Inflammatory macrophage (primary cell): ENCODE measurements around the gene SLC6A19.
"Not testable (repeated sequence)": the region's sequence is repeated elsewhere in the genome, so short reads cannot be mapped to it uniquely, and the experiment has no call there.

Experiments
- DNase-seq, 2 donors: peaks; one replicate each; pipeline ENCODE4 v3.0.0-alpha.2; 2020 to 2022

SLC6A19 gene

DNA sequence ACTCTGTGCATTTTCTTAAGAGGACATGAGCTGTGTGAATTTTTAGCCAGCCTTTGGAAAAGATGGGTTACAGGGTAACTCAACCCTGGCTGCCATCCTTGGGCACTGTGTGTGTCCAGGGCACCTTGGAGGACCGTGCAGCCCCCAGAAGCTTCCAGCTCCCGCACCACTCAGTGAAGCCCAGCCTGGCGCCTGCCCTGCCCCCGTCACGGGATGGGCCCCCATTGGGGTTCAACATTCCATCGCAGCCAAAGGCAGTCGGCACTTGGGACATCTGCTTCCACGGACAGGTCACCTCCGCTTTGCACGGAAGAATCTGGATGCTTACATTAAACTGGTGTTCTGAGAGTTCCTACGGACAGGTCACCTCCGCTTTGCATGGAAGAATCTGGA is 21.9 kb downstream of the SLC6A19 start:
- no peak for DNase-seq

DNA sequence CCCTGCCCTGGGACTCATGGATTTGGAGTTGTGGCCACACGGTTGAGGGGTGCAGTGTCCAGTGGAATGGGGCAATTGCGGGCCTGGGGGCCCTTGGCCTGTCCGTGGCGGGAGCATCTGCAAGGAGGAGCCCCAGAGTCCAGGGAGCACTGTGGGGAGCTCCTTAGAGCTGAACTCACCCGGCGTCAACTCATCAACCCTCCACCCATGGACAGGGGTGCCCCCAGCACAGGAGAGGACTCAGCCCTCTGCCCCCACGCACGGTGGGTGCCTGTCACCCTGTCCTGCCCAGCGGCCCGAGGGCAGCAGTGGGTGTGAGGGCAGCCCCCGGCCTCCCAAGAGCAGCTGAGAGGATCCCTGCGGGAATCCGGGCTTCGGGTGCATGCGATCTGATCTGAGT is 23.2 kb downstream of the SLC6A19 start:
- DNase-seq: no peak

DNA sequence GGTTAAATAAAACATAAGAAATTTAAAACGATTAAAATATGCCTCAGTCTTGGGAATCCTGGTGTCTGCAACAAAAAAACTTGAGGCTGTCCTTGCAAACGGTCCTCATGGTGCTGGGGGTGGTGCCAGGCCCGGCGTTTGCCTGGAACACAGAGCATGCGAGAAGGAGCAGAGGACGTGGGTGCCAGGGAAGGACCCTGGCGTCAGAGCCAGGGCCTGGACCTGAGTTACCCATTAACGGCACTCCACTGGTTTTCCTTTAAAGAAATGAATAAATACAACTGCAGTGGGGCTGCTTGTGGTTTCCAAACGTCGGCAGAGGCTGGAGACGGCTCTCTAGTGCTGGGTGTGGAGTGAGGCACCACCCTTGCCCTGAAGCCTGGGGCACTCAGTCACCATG is 23.7 kb downstream of the SLC6A19 start, which contains the start of gene SLC6A18:
Gene SLC6A18 (plus strand): TSS at position 301 of the 400 bp plus-strand sequence. CDS start 97 bp downstream, at position 398.
- no peak for DNase-seq

DNA sequence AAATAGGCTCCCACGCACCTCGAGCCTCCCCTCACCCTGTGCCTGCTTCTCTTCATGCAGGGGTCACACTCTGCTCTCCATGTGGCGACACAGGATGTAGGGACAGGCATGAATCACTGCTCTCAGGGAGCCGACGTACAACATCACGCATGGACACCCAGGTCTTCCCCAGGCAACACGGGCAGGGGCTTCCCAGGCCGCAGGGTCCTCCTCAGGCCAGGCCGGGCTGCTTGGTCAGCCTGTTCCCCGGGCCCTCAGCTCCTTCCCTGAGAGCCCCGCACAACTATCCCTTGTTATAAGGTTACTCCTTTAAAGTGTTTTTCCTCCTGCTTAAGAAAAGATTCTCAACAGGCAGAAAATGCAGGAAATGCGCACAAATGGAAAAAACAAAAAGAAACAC is 24.8 kb downstream of the SLC6A19 start:
- DNase-seq: no peak

DNA sequence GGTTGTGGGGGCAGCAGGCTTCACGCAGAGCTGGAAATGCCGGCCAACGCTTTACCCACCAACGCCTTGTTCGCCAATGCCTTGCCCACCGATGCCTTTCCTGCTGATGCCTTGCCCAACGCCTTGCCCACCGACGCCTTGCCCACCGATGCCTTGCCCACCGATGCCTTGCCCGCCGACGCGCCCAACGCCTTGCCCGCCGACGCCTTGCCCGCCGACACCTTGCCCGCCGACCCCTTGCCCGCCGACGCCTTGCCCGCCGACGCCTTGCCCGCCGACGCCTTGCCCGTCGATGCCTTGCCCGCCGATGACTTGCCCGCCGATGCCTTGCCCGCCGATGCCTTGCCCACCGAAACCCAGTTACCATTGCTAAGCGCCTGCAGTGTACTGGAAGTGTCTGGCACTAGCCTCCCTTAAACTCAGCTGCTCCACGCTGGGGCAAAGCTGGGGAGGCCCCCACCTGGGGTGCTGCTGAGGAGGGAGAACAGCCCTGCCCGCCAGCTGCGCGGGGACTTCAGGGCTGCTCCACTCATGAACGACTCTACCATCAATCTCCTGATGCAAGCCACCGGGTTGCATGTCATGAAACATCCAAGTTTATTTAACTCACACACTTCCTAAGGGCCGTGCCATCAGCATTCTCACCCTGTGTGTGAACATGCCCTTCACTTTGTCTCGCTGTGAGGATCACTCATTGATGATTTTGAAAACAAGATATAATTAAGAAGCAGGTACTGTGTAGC is 25.6 kb downstream of the SLC6A19 start:
- no peak for DNase-seq

DNA sequence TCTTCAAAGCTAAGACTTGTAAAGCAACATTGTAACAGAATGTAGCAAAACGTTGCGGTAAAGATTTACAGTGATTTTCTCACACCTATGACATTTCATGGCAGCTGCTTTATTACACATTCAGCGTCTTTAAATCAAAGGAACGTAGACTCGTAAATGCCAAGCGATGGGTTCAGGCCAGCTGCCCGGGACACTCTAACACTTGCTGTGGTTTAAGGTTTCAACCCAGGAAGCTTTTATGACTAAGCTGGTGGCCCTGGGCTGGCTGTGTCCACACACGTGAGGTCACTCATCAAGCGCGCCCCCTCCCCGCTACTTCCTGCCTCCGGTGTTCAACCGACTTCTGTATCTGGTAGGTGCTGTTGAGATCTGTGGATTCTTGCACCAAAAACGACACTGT is 26.3 kb downstream of the SLC6A19 start:
- no peak for DNase-seq

DNA sequence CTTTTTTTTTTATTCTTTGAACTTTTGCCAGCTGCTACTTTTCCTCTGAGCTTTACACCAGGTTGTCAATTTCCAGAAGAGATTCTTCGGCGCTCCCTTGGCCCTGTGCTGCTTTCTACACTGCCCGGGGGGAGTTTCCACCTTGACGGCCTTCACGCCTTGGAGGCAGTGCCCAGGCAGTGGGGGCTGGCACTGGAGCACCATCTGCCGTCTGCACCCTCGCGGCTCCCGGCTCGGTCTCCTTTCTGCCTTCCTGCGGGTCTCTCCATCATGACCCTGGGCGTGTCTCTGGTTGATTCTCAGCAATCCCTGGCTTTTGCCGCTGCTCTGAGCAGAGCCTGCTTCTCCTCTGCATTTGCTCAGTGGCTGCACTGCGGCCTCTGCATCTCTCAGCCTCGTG is 26.7 kb downstream of the SLC6A19 start:
- no peak for DNase-seq

- DNase-seq: not testable (repeated sequence)
These were observed 27.6 kb downstream of the SLC6A19 start for GRCh38 chr5:1229023-1229422.

GRCh38 chr5:1229822-1230221 is 28.4 kb downstream of the SLC6A19 start:
- no peak for DNase-seq

GRCh38 chr5:1230551-1230950 is 29.2 kb downstream of the SLC6A19 start:
- DNase-seq: no peak

GRCh38 chr5:1231354-1231905 is 30.0 kb downstream of the SLC6A19 start:
- DNase-seq: no peak

GRCh38 chr5:1232780-1233179 is 31.4 kb downstream of the SLC6A19 start:
- no peak for DNase-seq

DNA sequence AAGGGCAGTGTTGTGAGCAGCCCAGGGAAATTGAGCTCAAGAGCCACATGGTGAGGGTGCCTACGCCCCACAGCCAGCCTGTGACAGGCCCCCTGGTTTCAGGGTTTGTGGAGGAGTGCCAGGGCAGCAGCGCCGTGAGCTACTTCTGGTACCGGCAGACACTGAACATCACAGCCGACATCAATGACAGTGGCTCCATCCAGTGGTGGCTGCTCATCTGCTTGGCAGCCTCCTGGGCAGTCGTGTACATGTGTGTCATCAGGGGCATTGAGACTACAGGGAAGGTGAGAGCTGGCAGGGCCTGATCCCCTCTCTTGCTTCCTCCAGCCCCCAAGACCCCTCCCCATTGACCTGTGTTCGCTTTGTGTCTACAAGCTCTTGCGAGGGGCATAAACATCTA is 34.0 kb downstream of the SLC6A19 start:
- no peak for DNase-seq

DNA sequence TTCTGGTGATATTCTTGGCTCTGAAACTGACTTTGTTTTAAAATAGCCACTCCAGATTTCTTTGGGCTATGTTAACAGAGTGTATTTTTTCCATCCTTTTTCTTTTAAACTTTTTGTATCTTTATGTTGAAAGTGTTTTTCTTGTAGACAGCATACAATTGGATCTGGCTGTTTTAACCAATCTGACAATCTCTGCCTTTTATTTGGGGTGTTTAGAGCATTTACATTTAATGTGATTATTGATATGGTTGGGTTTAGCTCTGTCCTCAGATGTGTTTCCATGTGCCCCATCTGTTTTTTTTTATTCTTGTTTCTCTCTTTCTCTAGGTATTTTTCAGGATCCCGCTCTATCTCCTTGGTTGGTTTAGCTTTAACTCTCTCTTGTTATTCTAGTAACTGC is 34.4 kb downstream of the SLC6A19 start:
- no peak for DNase-seq

DNA sequence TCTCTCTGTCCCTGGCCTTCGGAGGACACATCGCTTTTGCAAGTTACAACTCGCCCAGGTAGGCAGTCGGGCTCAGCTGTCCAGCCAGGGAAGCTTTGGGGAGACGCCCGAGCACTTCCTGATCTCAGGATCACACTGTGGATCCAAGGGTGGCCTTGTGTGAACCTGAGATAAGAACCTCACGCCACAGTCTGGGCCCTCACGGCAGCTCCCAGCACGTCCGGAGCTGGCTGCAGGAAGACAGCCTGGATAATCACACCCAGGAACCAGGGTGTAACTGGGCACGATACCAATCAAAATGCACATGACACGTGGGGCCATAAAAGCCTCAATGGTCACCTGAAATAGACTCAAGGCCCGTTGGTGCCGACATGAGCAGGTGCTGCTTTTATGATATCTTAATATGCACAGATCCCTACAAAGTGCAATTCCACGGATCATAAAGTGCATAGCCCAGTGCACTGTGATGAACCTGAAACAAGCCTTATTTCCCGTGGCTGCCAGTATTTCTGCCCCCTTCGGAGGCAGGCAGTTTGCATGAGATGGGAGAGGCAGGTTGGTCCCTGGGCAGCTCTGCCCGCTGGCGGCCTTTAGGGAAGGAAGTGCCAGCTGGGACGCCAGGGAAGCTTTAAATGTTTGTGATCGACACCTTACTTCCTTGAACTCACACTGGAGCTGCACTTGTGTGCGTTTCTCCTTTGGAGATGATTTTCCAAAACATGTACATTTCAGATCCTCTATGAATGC is 38.3 kb downstream of the SLC6A19 start:
- DNase-seq: no peak

- DNase-seq: no peak
These were observed 39.3 kb downstream of the SLC6A19 start for GRCh38 chr5:1240496-1241260.

DNA sequence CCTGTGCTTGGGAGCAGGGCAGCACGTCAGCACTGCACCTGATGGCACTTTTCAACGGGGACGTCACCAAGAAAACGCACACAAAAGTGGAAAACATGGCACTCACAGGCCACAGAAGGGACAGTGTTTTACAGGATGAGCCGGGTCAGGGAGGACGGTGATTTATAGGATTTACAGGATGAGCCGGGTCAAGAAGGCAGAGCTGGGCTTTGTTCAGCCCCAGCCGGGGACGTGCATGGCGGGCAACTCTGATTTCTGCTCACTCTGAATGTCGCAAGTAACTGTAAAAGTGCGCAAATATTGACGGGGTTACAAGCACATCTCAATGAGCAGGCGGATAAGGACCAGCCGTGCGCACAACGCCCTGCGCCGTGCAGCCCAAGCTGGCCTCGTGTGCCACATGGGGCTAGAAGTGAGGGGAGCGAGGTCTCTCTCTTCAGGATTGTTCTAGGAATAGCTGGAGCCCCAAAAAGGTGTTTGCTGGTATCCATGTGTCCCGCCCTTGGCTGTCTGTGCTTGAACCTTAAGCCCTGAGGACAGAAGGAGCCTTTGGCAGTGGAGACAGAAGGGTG is 40.2 kb downstream of the SLC6A19 start:
- no peak for DNase-seq

DNA sequence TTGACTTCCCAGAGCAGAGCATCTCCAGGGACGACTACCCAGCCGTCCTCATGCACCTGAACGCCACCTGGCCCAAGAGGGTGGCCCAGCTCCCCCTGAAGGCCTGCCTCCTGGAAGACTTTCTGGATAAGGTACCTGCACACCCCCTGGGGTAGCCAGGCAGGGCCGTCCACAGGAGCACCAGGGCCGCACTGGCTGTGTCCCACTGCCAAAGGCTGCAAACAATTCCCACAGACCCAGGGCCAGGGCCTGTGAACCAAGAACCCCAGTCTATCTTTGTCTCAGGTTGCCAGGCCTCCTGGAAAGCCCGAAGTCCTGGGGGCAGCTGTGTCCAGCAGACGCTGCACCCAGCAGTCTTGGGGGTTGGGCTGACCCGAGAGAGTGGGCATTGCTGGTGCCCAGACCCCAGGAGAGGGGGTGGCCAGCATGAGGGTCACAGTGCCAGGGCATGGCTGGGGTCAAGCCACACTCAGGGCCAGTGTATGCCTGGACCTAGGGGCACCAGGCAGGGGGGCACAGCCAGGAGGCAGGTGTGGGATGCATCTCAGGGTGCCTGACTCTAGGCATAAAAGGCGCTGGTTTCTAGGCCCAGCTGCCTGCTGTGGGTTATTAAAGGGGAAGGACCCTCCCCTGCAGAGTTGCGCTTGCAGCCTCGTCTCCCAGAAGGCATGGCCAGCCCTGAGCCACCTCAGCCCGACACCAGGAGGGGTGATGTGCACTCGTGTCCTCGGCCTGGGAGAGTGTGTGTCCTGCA is 41.5 kb downstream of the SLC6A19 start:
- DNase-seq: no peak

- no peak for DNase-seq
These were observed 42.2 kb downstream of the SLC6A19 start for GRCh38 chr5:1243487-1244130.

GRCh38 chr5:1244255-1244654 is 42.9 kb downstream of the SLC6A19 start:
- DNase-seq: no peak

DNA sequence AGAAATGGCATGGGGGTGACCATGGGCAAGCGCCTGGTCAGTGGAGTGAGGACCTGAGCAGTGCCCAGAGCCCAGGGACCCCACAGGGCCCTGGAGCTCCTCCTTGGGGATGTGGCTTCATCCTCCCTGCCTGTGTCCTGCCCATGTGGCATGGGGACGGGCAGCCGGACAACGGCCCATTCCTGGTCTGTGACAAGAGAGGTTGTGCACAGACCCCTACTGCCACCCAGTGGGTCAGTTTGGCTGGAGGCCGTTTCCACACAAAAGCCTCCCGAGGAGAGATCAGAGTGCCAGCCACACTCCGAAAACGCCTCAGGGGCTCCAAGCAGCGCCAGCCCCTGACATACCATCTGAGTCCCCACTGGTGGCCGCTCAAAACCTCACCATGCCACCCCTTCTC is 43.6 kb downstream of the SLC6A19 start:
- DNase-seq: no peak
